ENCODE data around the gene RASGRP4. TPM values are rescaled to one million over a fixed set of nuclear protein-coding genes. Genes with fewer than 3 reads are reported as not detected.
"Not testable (repeated sequence)": the region's sequence is repeated elsewhere in the genome, so short reads cannot be mapped to it uniquely, and the experiment has no call there.

The RASGRP4 gene
- total RNA-seq, 1 experiment from 2014 or later: not detected

GRCh38 chr19:38412491-38412890, 13.5 kb downstream of the RASGRP4 start:
- Histone ChIP-seq H3K36me3 (ENCODE audit: low read depth) (no peaks in the 10 kb centered on the region), H3K9me2 (ENCODE audit: insufficient read depth) (no peaks in the 10 kb centered on the region), H3K9me3 (ENCODE audit: insufficient read depth, low read depth) (no peaks in the 10 kb centered on the region), H3K27ac (no peak overlapping the region), H2AFZ (no peak overlapping the region), H3K4me2 (no peak overlapping the region), H3F3A (ENCODE audit: insufficient read depth, low read depth) (peaks cover 3% of the 10 kb centered on the region; the same call in 1 of the 2 replicates), H3K4me1 (replicated peaks; ENCODE audit: insufficient read depth) (peaks cover 3% of the 10 kb centered on the region; the same call in 1 of the 2 replicates), H3K27me3 (ENCODE audit: insufficient read depth, low read depth) (no peaks in the 10 kb centered on the region), H4K20me1 (ENCODE audit: insufficient read depth) (no peaks in the 10 kb centered on the region), H3K79me2 (ENCODE audit: low read depth) (no peaks in the 10 kb centered on the region), H3K4me3 (no peak overlapping the region)
- BruUV-seq (replicated peaks): no TSS peak
- no peak for DNase-seq
- intact Hi-C loops (cut with micrococcal nuclease; ENCODE audit: unreplicated experiment): no loop called here
- POLR2A ChIA-PET (ENCODE audit: unreplicated experiment): no interaction called here
- TF ChIP-seq CTCF (conservative IDR thresholded peaks at IDR 0.05) (no peak), EZH2 (IDR thresholded peaks at IDR 0.05; ENCODE audit: low read depth) (no peak)
- CTCF ChIA-PET: no interaction called here

DNA sequence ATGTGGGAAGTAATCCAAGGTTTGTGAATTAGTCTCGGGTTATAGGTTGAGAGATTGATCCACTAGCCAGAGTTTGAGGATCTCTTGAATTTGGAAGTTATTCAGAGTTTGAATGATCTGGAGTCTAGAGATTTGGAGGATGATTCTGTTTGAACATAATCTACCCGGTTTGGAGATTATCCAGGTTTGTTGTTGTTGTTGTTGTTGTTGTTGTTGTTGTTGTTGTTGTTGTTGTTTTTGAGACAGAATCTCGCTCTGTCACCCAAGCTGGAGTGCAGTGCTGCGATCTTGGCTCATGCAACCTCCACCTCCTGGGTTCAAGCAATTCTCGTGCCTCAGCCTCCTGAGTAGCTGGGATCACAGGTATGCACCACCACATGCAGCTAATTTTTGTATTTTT, 14.1 kb downstream of the RASGRP4 start:
- CTCF ChIA-PET: interaction anchor here (0.6 kb wide), 1 partner anchor 22 kb away, joined by 3 read pairs; no protein-coding TSS in a partner anchor

GRCh38 chr19:38411041-38411712, 14.8 kb downstream of the RASGRP4 start:
- DNase-seq: no peak
- no peaks in the 10 kb centered on the region for H3K4me1 ChIP-seq (replicated peaks; ENCODE audit: insufficient read depth)
- H3K36me3 ChIP-seq (ENCODE audit: low read depth): no peaks in the 10 kb centered on the region
- TF ChIP-seq CTCF (conservative IDR thresholded peaks at IDR 0.05): no peak
- no peak for TF ChIP-seq EZH2 (IDR thresholded peaks at IDR 0.05; ENCODE audit: low read depth)
- H3K4me2 ChIP-seq: no peak overlapping the region
- no peak overlapping the region for H3K27ac ChIP-seq
- POLR2A ChIA-PET (ENCODE audit: unreplicated experiment): no interaction called here
- H3K27me3 ChIP-seq (ENCODE audit: insufficient read depth, low read depth): no peaks in the 10 kb centered on the region
- H3K9me3 ChIP-seq (ENCODE audit: insufficient read depth, low read depth): no peaks in the 10 kb centered on the region
- H2AFZ ChIP-seq: no peak overlapping the region
- H4K20me1 ChIP-seq (ENCODE audit: insufficient read depth): no peaks in the 10 kb centered on the region
- no peaks in the 10 kb centered on the region for H3K9me2 ChIP-seq (ENCODE audit: insufficient read depth)
- no peaks in the 10 kb centered on the region for H3K79me2 ChIP-seq (ENCODE audit: low read depth)
- H3K4me3 ChIP-seq: no peak overlapping the region
- BruUV-seq (replicated peaks): no TSS peak
- intact Hi-C loops (cut with micrococcal nuclease; ENCODE audit: unreplicated experiment): no loop called here
- no peaks in the 10 kb centered on the region for H3F3A ChIP-seq (ENCODE audit: insufficient read depth, low read depth)
- CTCF ChIA-PET: no interaction called here

More for the DNA sequence above, 14.1 kb downstream of the RASGRP4 start:
- DNase-seq; H3K27me3 ChIP-seq (ENCODE audit: insufficient read depth, low read depth); H3F3A ChIP-seq (ENCODE audit: insufficient read depth, low read depth); H3K36me3 ChIP-seq (ENCODE audit: low read depth); H4K20me1 ChIP-seq (ENCODE audit: insufficient read depth); intact Hi-C loops (cut with micrococcal nuclease; ENCODE audit: unreplicated experiment); H3K4me3 ChIP-seq; POLR2A ChIA-PET (ENCODE audit: unreplicated experiment); H3K79me2 ChIP-seq (ENCODE audit: low read depth); H3K9me3 ChIP-seq (ENCODE audit: insufficient read depth, low read depth); H3K9me2 ChIP-seq (ENCODE audit: insufficient read depth); H3K4me2 ChIP-seq; H3K27ac ChIP-seq; H2AFZ ChIP-seq; H3K4me1 ChIP-seq (replicated peaks; ENCODE audit: insufficient read depth); BruUV-seq (replicated peaks): not testable (repeated sequence)

GRCh38 chr19:38410407-38410806, 15.6 kb downstream of the RASGRP4 start:
- H3K79me2 ChIP-seq (ENCODE audit: low read depth); H3K36me3 ChIP-seq (ENCODE audit: low read depth); DNase-seq; H3K4me2 ChIP-seq; H3K9me3 ChIP-seq (ENCODE audit: insufficient read depth, low read depth); POLR2A ChIA-PET (ENCODE audit: unreplicated experiment); BruUV-seq (replicated peaks); H3K4me1 ChIP-seq (replicated peaks; ENCODE audit: insufficient read depth); H3K4me3 ChIP-seq; H3F3A ChIP-seq (ENCODE audit: insufficient read depth, low read depth); intact Hi-C loops (cut with micrococcal nuclease; ENCODE audit: unreplicated experiment); H3K27ac ChIP-seq; H2AFZ ChIP-seq; H3K9me2 ChIP-seq (ENCODE audit: insufficient read depth); H4K20me1 ChIP-seq (ENCODE audit: insufficient read depth); H3K27me3 ChIP-seq (ENCODE audit: insufficient read depth, low read depth): not testable (repeated sequence)
- CTCF ChIA-PET: interaction anchor here (0.7 kb wide), 1 partner anchor 828 kb away, joined by 6 read pairs; no protein-coding TSS in a partner anchor
